ENCODE data around the gene PXDC1.

DNA sequence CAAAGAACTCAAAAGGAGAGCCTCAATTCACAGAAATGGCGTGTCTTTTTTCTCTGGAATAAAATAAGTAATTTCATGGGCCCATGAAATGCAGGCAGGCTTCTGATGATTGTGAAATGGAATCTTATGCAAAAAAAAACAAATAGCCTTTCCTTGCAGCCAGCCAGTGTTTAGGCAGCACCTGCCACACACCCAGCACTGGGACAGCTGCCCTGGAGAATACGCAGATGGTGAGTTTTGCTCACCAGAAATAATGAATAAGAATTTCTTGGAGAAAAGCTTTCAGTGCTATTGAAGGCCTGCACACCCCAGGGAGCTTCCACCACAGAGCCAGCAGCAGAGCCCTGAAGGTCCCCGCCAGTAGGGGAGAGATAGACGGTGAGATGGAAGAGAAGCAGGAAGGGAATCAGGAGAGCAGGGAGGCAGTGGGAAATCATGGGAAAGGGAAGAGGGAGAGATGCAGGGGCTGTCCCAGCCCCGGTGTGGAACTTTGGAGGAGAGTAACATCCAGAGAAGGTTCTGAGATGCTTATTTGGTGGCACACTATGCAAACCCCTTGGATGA, 54.9 kb downstream of the PXDC1 start:
- TF ChIP-seq GABPA (IDR thresholded peaks at IDR 0.05 in 1 of 2, conservative IDR thresholded peaks at IDR 0.05 in 1 of 2): no peak
- TF ChIP-seq, protein P1, sequence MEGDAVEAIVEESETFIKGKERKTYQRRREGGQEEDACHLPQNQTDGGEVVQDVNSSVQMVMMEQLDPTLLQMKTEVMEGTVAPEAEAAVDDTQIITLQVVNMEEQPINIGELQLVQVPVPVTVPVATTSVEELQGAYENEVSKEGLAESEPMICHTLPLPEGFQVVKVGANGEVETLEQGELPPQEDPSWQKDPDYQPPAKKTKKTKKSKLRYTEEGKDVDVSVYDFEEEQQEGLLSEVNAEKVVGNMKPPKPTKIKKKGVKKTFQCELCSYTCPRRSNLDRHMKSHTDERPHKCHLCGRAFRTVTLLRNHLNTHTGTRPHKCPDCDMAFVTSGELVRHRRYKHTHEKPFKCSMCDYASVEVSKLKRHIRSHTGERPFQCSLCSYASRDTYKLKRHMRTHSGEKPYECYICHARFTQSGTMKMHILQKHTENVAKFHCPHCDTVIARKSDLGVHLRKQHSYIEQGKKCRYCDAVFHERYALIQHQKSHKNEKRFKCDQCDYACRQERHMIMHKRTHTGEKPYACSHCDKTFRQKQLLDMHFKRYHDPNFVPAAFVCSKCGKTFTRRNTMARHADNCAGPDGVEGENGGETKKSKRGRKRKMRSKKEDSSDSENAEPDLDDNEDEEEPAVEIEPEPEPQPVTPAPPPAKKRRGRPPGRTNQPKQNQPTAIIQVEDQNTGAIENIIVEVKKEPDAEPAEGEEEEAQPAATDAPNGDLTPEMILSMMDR (IDR thresholded peaks at IDR 0.05; ENCODE audit: low read depth, low read length, missing input control): no peak
- TF ChIP-seq, protein P2, sequence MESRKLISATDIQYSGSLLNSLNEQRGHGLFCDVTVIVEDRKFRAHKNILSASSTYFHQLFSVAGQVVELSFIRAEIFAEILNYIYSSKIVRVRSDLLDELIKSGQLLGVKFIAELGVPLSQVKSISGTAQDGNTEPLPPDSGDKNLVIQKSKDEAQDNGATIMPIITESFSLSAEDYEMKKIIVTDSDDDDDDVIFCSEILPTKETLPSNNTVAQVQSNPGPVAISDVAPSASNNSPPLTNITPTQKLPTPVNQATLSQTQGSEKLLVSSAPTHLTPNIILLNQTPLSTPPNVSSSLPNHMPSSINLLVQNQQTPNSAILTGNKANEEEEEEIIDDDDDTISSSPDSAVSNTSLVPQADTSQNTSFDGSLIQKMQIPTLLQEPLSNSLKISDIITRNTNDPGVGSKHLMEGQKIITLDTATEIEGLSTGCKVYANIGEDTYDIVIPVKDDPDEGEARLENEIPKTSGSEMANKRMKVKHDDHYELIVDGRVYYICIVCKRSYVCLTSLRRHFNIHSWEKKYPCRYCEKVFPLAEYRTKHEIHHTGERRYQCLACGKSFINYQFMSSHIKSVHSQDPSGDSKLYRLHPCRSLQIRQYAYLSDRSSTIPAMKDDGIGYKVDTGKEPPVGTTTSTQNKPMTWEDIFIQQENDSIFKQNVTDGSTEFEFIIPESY (IDR thresholded peaks at IDR 0.05): no peak
- TF ChIP-seq, protein P3, sequence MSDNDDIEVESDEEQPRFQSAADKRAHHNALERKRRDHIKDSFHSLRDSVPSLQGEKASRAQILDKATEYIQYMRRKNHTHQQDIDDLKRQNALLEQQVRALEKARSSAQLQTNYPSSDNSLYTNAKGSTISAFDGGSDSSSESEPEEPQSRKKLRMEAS (IDR thresholded peaks at IDR 0.05): no peak
- no peak for TF ChIP-seq JUND (IDR thresholded peaks at IDR 0.05)
- TF ChIP-seq, protein P4, sequence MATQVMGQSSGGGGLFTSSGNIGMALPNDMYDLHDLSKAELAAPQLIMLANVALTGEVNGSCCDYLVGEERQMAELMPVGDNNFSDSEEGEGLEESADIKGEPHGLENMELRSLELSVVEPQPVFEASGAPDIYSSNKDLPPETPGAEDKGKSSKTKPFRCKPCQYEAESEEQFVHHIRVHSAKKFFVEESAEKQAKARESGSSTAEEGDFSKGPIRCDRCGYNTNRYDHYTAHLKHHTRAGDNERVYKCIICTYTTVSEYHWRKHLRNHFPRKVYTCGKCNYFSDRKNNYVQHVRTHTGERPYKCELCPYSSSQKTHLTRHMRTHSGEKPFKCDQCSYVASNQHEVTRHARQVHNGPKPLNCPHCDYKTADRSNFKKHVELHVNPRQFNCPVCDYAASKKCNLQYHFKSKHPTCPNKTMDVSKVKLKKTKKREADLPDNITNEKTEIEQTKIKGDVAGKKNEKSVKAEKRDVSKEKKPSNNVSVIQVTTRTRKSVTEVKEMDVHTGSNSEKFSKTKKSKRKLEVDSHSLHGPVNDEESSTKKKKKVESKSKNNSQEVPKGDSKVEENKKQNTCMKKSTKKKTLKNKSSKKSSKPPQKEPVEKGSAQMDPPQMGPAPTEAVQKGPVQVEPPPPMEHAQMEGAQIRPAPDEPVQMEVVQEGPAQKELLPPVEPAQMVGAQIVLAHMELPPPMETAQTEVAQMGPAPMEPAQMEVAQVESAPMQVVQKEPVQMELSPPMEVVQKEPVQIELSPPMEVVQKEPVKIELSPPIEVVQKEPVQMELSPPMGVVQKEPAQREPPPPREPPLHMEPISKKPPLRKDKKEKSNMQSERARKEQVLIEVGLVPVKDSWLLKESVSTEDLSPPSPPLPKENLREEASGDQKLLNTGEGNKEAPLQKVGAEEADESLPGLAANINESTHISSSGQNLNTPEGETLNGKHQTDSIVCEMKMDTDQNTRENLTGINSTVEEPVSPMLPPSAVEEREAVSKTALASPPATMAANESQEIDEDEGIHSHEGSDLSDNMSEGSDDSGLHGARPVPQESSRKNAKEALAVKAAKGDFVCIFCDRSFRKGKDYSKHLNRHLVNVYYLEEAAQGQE (IDR thresholded peaks at IDR 0.05): no peak
- no peak for TF ChIP-seq YY1 (IDR thresholded peaks at IDR 0.05)
- TF ChIP-seq EGR1 (IDR thresholded peaks at IDR 0.05; ENCODE audit: low read depth in 2 of 2): no peak
- TF ChIP-seq, protein P5, sequence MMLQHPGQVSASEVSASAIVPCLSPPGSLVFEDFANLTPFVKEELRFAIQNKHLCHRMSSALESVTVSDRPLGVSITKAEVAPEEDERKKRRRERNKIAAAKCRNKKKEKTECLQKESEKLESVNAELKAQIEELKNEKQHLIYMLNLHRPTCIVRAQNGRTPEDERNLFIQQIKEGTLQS (IDR thresholded peaks at IDR 0.05): no peak
- no peak for TF ChIP-seq SP1 (IDR thresholded peaks at IDR 0.05)

All from liver (tissue), 3 donors.